ENCODE data around the gene CHAC1. TPM values are rescaled to one million over a fixed set of nuclear protein-coding genes. Genes with fewer than 3 reads are reported as not detected.

The CHAC1 gene
- total RNA-seq, 2 experiments from 2014 or later: 40.4 to 55.6 TPM

DNA sequence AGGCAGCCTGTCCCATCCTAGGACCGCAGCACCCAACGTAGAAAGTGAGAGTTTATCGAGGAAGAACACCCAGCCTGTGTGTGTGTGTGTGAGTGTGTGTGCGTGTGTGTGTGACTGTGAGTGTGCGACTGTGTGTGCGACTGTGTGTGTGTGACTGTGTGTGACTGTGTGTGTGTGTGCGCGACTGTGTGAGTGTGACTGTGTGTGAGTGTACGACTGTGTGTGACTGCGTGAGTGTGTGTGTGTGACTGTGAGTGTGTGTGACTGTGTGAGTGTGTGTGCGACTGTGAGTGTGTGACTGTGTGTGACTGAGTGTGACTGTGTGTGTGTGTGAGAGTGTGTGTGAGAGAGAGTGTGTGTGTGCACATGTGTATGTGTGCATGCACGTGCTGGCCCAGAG is 39.3 kb upstream of the CHAC1 start:
- Histone ChIP-seq H3K4me2 (ENCODE audit: low read length) (no peak overlapping the region), H2AFZ (ENCODE audit: low read length) (no peak overlapping the region)
- POLR2A ChIA-PET: no interaction called here

DNA sequence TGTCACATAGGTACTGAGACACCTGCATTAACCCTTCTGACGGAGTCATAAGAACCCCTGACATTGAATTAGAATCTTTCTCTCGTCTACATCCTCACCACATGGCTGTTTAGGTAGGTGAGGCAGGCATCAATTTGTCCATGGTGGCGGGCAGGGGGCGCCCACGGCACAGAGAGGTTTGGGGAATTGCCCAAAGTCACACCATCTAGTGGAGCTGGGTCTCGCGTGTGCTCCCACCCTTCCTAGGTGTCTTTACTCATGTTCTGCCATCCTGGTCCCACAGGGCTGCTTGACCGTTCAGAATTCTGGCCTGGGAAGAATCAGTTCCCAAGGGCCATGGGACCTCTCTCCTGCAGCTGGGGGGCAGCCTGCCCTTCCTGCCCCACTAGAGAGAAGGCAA is 38.8 kb upstream of the CHAC1 start:
- H3K27ac ChIP-seq (ENCODE audit: low read depth, low read length, poor library complexity, severe bottlenecking): no peak overlapping the region
- no peaks in the 10 kb centered on the region for H3K79me2 ChIP-seq (ENCODE audit: insufficient read depth, low read depth, low read length)
- H3K4me3 ChIP-seq (ENCODE audit: low read depth, low read length, poor library complexity, severe bottlenecking): no peak overlapping the region
- H2AFZ ChIP-seq (ENCODE audit: low read length): no peak overlapping the region
- peaks cover 8% of the 10 kb centered on the region for H3K4me1 ChIP-seq (ENCODE audit: insufficient read depth, low read length, poor library complexity, severe bottlenecking)
- no peaks in the 10 kb centered on the region for H3K36me3 ChIP-seq (ENCODE audit: insufficient read depth, low read length)
- peak; percentile 41 for DNase-seq (ENCODE audit: low spot score)
- ChIA-PET POLR2A (no interaction called here), CTCF (ENCODE audit: unreplicated experiment) (no interaction called here)
- H3K4me2 ChIP-seq (ENCODE audit: low read length): no peak overlapping the region
- no peaks in the 10 kb centered on the region for H3K9me3 ChIP-seq (ENCODE audit: low read length)
- no TSS peak for BruUV-seq (replicated peaks)
- intact Hi-C loops (cut with micrococcal nuclease; ENCODE audit: unreplicated experiment): no loop called here
- H4K20me1 ChIP-seq (ENCODE audit: insufficient read depth, low read length): no peaks in the 10 kb centered on the region
- TF ChIP-seq EZH2phosphoT487 (IDR thresholded peaks at IDR 0.05; ENCODE audit: borderline replicate concordance, low read depth, low read length): no peak
- TF ChIP-seq, protein P1, sequence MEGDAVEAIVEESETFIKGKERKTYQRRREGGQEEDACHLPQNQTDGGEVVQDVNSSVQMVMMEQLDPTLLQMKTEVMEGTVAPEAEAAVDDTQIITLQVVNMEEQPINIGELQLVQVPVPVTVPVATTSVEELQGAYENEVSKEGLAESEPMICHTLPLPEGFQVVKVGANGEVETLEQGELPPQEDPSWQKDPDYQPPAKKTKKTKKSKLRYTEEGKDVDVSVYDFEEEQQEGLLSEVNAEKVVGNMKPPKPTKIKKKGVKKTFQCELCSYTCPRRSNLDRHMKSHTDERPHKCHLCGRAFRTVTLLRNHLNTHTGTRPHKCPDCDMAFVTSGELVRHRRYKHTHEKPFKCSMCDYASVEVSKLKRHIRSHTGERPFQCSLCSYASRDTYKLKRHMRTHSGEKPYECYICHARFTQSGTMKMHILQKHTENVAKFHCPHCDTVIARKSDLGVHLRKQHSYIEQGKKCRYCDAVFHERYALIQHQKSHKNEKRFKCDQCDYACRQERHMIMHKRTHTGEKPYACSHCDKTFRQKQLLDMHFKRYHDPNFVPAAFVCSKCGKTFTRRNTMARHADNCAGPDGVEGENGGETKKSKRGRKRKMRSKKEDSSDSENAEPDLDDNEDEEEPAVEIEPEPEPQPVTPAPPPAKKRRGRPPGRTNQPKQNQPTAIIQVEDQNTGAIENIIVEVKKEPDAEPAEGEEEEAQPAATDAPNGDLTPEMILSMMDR (conservative IDR thresholded peaks at IDR 0.05; ENCODE audit: low read length): peak; percentile 77
- H3K9me2 ChIP-seq (ENCODE audit: insufficient read depth, low read length): no peaks in the 10 kb centered on the region

More for the DNA sequence above, 39.3 kb upstream of the CHAC1 start:
- no peaks in the 10 kb centered on the region for H3K36me3 ChIP-seq (ENCODE audit: insufficient read depth, low read length)
- no peaks in the 10 kb centered on the region for H3K9me2 ChIP-seq (ENCODE audit: insufficient read depth, low read length)
- no peaks in the 10 kb centered on the region for H3K9me3 ChIP-seq (ENCODE audit: low read length)
- H4K20me1 ChIP-seq (ENCODE audit: insufficient read depth, low read length): no peaks in the 10 kb centered on the region
- CTCF ChIA-PET (ENCODE audit: unreplicated experiment): no interaction called here
- peaks cover 8% of the 10 kb centered on the region for H3K4me1 ChIP-seq (ENCODE audit: insufficient read depth, low read length, poor library complexity, severe bottlenecking)
- no TSS peak for BruUV-seq (replicated peaks)
- no peak overlapping the region for H3K4me3 ChIP-seq (ENCODE audit: low read depth, low read length, poor library complexity, severe bottlenecking)
- intact Hi-C loops (cut with micrococcal nuclease; ENCODE audit: unreplicated experiment): no loop called here
- no peak for DNase-seq (ENCODE audit: low spot score)
- TF ChIP-seq, protein P1 (conservative IDR thresholded peaks at IDR 0.05; ENCODE audit: low read length): no peak
- TF ChIP-seq EZH2phosphoT487 (IDR thresholded peaks at IDR 0.05; ENCODE audit: borderline replicate concordance, low read depth, low read length): no peak
- no peak overlapping the region for H3K27ac ChIP-seq (ENCODE audit: low read depth, low read length, poor library complexity, severe bottlenecking)
- H3K79me2 ChIP-seq (ENCODE audit: insufficient read depth, low read depth, low read length): no peaks in the 10 kb centered on the region

DNA sequence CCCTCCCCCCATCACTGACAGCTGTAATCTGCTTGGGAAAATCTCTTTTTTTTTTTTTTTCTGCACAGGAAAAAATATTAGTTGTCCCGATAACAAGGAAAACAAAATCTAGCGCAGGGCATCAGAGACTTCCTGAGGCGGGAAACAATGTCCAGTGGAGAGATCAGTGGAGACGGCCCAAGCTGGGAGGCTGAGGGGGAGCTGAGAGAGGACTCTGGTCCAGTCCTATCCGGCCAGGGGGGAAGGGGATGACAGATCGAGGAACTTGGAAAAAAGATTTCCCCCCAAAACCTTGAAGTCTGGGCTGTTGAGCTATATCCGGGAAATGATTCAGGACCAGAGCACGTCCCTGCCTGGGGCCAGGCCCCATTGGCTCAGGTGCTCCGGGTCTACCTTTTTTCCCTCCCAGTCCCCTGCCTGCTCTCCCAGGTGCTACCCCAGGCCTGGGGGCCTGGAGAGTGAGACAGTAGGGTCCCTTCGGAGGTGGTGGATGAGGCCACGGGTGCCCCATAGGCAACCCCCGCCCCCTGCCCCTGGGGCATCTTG is 38.1 kb upstream of the CHAC1 start:
- no peak for TF ChIP-seq EZH2phosphoT487 (IDR thresholded peaks at IDR 0.05; ENCODE audit: borderline replicate concordance, low read depth, low read length)
- TF ChIP-seq, protein P1 (conservative IDR thresholded peaks at IDR 0.05; ENCODE audit: low read length): no peak
- H3K27ac ChIP-seq (ENCODE audit: low read depth, low read length, poor library complexity, severe bottlenecking): no peak overlapping the region
- no peak for DNase-seq (ENCODE audit: low spot score)
- H3K9me2 ChIP-seq (ENCODE audit: insufficient read depth, low read length): no peaks in the 10 kb centered on the region
- no peaks in the 10 kb centered on the region for H4K20me1 ChIP-seq (ENCODE audit: insufficient read depth, low read length)
- POLR2A ChIA-PET: no interaction called here
- H3K4me2 ChIP-seq (ENCODE audit: low read length): no peak overlapping the region
- CTCF ChIA-PET (ENCODE audit: unreplicated experiment): no interaction called here
- H3K4me1 ChIP-seq (ENCODE audit: insufficient read depth, low read length, poor library complexity, severe bottlenecking): peaks cover 8% of the 10 kb centered on the region
- no peaks in the 10 kb centered on the region for H3K36me3 ChIP-seq (ENCODE audit: insufficient read depth, low read length)
- intact Hi-C loops (cut with micrococcal nuclease; ENCODE audit: unreplicated experiment): no loop called here
- H3K4me3 ChIP-seq (ENCODE audit: low read depth, low read length, poor library complexity, severe bottlenecking): no peak overlapping the region
- no TSS peak for BruUV-seq (replicated peaks)
- no peak overlapping the region for H2AFZ ChIP-seq (ENCODE audit: low read length)
- H3K79me2 ChIP-seq (ENCODE audit: insufficient read depth, low read depth, low read length): no peaks in the 10 kb centered on the region
- H3K9me3 ChIP-seq (ENCODE audit: low read length): no peaks in the 10 kb centered on the region

Measured in OCI-LY7 (cell line).